ENCODE results near the gene EIF5A.

DNA sequence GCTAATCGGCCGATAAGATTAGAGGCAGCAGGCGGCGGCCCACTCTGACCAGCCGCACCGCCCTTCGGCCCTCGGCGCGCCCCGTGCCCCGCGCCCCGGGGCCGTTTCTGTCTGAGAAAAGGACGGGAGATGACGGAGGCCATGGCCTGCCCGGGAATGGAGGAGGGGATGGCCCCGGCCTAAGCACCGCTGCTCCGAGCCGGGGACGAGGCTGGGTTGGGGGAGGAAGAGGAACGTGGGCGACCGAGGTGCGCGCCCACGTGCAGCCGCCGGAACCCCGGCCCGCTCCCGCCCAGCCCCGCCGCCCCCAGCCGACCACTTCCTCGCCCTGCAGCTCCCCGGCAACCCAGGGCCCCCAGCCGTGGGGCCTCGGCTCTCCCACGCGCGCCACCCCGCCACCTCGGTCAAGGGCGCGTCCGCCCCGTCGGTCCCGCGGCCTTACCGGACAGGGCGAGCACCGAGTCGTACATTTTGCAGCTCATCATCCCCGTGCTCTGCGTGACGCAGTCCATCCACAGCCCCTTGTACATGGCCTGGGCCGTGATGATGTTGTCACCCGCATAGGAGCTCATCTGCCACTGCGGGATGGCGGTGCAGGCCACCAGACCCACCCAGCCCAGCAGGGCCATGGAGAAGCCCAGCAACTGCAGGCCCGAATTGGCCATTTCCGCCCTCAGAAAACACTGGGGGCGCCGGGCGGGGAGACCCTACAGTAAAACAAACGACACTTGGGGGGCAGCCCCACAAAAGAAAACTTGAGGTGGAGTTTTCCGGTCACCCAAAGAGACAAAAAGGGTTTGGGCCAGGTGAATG lies 45.8 kb upstream of the EIF5A start:
- TF ChIP-seq, protein P1, sequence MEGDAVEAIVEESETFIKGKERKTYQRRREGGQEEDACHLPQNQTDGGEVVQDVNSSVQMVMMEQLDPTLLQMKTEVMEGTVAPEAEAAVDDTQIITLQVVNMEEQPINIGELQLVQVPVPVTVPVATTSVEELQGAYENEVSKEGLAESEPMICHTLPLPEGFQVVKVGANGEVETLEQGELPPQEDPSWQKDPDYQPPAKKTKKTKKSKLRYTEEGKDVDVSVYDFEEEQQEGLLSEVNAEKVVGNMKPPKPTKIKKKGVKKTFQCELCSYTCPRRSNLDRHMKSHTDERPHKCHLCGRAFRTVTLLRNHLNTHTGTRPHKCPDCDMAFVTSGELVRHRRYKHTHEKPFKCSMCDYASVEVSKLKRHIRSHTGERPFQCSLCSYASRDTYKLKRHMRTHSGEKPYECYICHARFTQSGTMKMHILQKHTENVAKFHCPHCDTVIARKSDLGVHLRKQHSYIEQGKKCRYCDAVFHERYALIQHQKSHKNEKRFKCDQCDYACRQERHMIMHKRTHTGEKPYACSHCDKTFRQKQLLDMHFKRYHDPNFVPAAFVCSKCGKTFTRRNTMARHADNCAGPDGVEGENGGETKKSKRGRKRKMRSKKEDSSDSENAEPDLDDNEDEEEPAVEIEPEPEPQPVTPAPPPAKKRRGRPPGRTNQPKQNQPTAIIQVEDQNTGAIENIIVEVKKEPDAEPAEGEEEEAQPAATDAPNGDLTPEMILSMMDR (IDR thresholded peaks at IDR 0.05 in 2 of 3, conservative IDR thresholded peaks at IDR 0.05 in 1 of 3; ENCODE audit: borderline replicate concordance in 1 of 3, insufficient read depth in 1 of 3, low read depth in 2 of 3, low read length in 2 of 3) = no peak
- TF ChIP-seq, protein P2, sequence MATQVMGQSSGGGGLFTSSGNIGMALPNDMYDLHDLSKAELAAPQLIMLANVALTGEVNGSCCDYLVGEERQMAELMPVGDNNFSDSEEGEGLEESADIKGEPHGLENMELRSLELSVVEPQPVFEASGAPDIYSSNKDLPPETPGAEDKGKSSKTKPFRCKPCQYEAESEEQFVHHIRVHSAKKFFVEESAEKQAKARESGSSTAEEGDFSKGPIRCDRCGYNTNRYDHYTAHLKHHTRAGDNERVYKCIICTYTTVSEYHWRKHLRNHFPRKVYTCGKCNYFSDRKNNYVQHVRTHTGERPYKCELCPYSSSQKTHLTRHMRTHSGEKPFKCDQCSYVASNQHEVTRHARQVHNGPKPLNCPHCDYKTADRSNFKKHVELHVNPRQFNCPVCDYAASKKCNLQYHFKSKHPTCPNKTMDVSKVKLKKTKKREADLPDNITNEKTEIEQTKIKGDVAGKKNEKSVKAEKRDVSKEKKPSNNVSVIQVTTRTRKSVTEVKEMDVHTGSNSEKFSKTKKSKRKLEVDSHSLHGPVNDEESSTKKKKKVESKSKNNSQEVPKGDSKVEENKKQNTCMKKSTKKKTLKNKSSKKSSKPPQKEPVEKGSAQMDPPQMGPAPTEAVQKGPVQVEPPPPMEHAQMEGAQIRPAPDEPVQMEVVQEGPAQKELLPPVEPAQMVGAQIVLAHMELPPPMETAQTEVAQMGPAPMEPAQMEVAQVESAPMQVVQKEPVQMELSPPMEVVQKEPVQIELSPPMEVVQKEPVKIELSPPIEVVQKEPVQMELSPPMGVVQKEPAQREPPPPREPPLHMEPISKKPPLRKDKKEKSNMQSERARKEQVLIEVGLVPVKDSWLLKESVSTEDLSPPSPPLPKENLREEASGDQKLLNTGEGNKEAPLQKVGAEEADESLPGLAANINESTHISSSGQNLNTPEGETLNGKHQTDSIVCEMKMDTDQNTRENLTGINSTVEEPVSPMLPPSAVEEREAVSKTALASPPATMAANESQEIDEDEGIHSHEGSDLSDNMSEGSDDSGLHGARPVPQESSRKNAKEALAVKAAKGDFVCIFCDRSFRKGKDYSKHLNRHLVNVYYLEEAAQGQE (IDR thresholded peaks at IDR 0.05; ENCODE audit: low read depth) = no peak
- TF ChIP-seq YY1 (IDR thresholded peaks at IDR 0.05; ENCODE audit: extremely low read depth, insufficient replicate concordance, low read depth, low read length) = no peak
- TF ChIP-seq, protein P3, sequence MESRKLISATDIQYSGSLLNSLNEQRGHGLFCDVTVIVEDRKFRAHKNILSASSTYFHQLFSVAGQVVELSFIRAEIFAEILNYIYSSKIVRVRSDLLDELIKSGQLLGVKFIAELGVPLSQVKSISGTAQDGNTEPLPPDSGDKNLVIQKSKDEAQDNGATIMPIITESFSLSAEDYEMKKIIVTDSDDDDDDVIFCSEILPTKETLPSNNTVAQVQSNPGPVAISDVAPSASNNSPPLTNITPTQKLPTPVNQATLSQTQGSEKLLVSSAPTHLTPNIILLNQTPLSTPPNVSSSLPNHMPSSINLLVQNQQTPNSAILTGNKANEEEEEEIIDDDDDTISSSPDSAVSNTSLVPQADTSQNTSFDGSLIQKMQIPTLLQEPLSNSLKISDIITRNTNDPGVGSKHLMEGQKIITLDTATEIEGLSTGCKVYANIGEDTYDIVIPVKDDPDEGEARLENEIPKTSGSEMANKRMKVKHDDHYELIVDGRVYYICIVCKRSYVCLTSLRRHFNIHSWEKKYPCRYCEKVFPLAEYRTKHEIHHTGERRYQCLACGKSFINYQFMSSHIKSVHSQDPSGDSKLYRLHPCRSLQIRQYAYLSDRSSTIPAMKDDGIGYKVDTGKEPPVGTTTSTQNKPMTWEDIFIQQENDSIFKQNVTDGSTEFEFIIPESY (IDR thresholded peaks at IDR 0.05; ENCODE audit: extremely low read depth, insufficient replicate concordance, low read length) = no peak

All from HCT116 (cell line).